ENCODE measurements around the gene NKAPL. TPM values are rescaled to one million over a fixed set of nuclear protein-coding genes. Genes with fewer than 3 reads are reported as not detected.
A peak's percentile ranks its signal among the peaks of the same experiment; 100 is the strongest.

The NKAPL gene
- polyA plus RNA-seq, 1 donor, result 0.90 TPM

GRCh38 chr6:28220257-28221133, 38.6 kb upstream of the NKAPL start:
- no peak overlapping the region for H3K27ac ChIP-seq (ENCODE audit: low read length)
- no peaks in the 10 kb centered on the region for H3K4me1 ChIP-seq (ENCODE audit: control insufficient read depth, insufficient read depth, low read length)
- WGBS (ENCODE audit: insufficient coverage, low lambda C conversion rate), result 39% methylated on average over 2 of the region's 6 CpGs
- H3K4me3 ChIP-seq (ENCODE audit: low read length), result no peak overlapping the region
- H3K36me3 ChIP-seq (ENCODE audit: control insufficient read depth, insufficient read depth, low read length), result no peaks in the 10 kb centered on the region
- no peak for DNase-seq
- H3K9me3 ChIP-seq (ENCODE audit: control insufficient read depth, low read depth, low read length), result no peaks in the 10 kb centered on the region
- H3K27me3 ChIP-seq (ENCODE audit: control insufficient read depth, insufficient read depth, low read length), result peaks cover 36% of the 10 kb centered on the region

- Histone ChIP-seq H3K36me3 (ENCODE audit: control insufficient read depth, insufficient read depth, low read length) (peaks cover 23% of the 10 kb centered on the region), H3K27me3 (ENCODE audit: control insufficient read depth, insufficient read depth, low read length) (peaks cover 20% of the 10 kb centered on the region), H3K9me3 (ENCODE audit: control insufficient read depth, low read depth, low read length) (no peaks in the 10 kb centered on the region), H3K27ac (ENCODE audit: low read length) (peak overlapping the region; percentile 60), H3K4me3 (ENCODE audit: low read length) (peak overlapping the region; percentile 74), H3K4me1 (ENCODE audit: control insufficient read depth, insufficient read depth, low read length) (no peaks in the 10 kb centered on the region)
- 45% methylated on average over 3 of the region's 9 CpGs for WGBS (ENCODE audit: insufficient coverage, low lambda C conversion rate)
- DNase-seq, result no peak
These were observed 34.7 kb upstream of the NKAPL start for GRCh38 chr6:28224131-28225055.

- H3K27ac ChIP-seq (ENCODE audit: low read length), result peak within 1 kb of the TSS; percentile 60
- no peaks in the 10 kb centered on the region for H3K9me3 ChIP-seq (ENCODE audit: control insufficient read depth, low read depth, low read length)
- WGBS (ENCODE audit: insufficient coverage, low lambda C conversion rate), result 0% methylated on average over 1 of the region's 45 CpGs
- peak; percentile 73 to 84 for DNase-seq
- H3K36me3 ChIP-seq (ENCODE audit: control insufficient read depth, insufficient read depth, low read length), result peaks cover 23% of the 10 kb centered on the region
- H3K4me3 ChIP-seq (ENCODE audit: low read length), result peak within 1 kb of the TSS; percentile 74
- H3K27me3 ChIP-seq (ENCODE audit: control insufficient read depth, insufficient read depth, low read length), result peaks cover 14% of the 10 kb centered on the region
- no peaks in the 10 kb centered on the region for H3K4me1 ChIP-seq (ENCODE audit: control insufficient read depth, insufficient read depth, low read length)
These were observed 33.9 kb upstream of the NKAPL start, which contains the start of gene ZSCAN9 for GRCh38 chr6:28225056-28225834. Gene ZSCAN9, plus strand, starts transcription at chr6:28225275. Its CDS starts 1,810 bp downstream, at chr6:28227085.

- Histone ChIP-seq H3K36me3 (ENCODE audit: control insufficient read depth, insufficient read depth, low read length) (peaks cover 30% of the 10 kb centered on the region), H3K9me3 (ENCODE audit: control insufficient read depth, low read depth, low read length) (no peaks in the 10 kb centered on the region), H3K27ac (ENCODE audit: low read length) (no peak overlapping the region), H3K27me3 (ENCODE audit: control insufficient read depth, insufficient read depth, low read length) (peaks cover 6% of the 10 kb centered on the region), H3K4me1 (ENCODE audit: control insufficient read depth, insufficient read depth, low read length) (no peaks in the 10 kb centered on the region), H3K4me3 (ENCODE audit: low read length) (no peak overlapping the region)
- DNase-seq, result no peak
- WGBS (ENCODE audit: insufficient coverage, low lambda C conversion rate), result 86% methylated on average over 1 of the region's 2 CpGs
These were observed 32.6 kb upstream of the NKAPL start for GRCh38 chr6:28226460-28226859.

GRCh38 chr6:28232785-28233184, 26.3 kb upstream of the NKAPL start:
- 100% methylated on average over 1 of the region's 11 CpGs for WGBS (ENCODE audit: insufficient coverage, low lambda C conversion rate)
- no peak for DNase-seq
- Histone ChIP-seq H3K9me3 (ENCODE audit: control insufficient read depth, low read depth, low read length) (no peaks in the 10 kb centered on the region), H3K27me3 (ENCODE audit: control insufficient read depth, insufficient read depth, low read length) (no peaks in the 10 kb centered on the region), H3K4me1 (ENCODE audit: control insufficient read depth, insufficient read depth, low read length) (no peaks in the 10 kb centered on the region), H3K36me3 (ENCODE audit: control insufficient read depth, insufficient read depth, low read length) (peaks cover 45% of the 10 kb centered on the region), H3K4me3 (ENCODE audit: low read length) (no peak overlapping the region), H3K27ac (ENCODE audit: low read length) (no peak overlapping the region)

GRCh38 chr6:28235912-28236452, 23.1 kb upstream of the NKAPL start:
- Histone ChIP-seq H3K4me3 (ENCODE audit: low read length) (no peak overlapping the region), H3K36me3 (ENCODE audit: control insufficient read depth, insufficient read depth, low read length) (peaks cover 23% of the 10 kb centered on the region)
- no CpG with 5 or more reads among the region's 3 CpGs for WGBS (ENCODE audit: insufficient coverage, low lambda C conversion rate)

GRCh38 chr6:28239636-28240035, 19.5 kb upstream of the NKAPL start:
- Histone ChIP-seq H3K4me3 (ENCODE audit: low read length) (no peak overlapping the region), H3K27me3 (ENCODE audit: control insufficient read depth, insufficient read depth, low read length) (no peaks in the 10 kb centered on the region), H3K9me3 (ENCODE audit: control insufficient read depth, low read depth, low read length) (no peaks in the 10 kb centered on the region), H3K4me1 (ENCODE audit: control insufficient read depth, insufficient read depth, low read length) (no peaks in the 10 kb centered on the region), H3K36me3 (ENCODE audit: control insufficient read depth, insufficient read depth, low read length) (peaks cover 6% of the 10 kb centered on the region), H3K27ac (ENCODE audit: low read length) (no peak overlapping the region)
- WGBS (ENCODE audit: insufficient coverage, low lambda C conversion rate), result no CpG with 5 or more reads among the region's 1 CpG
- DNase-seq, result no peak

More at GRCh38 chr6:28235912-28236452, 23.1 kb upstream of the NKAPL start:
- no peaks in the 10 kb centered on the region for H3K27me3 ChIP-seq (ENCODE audit: control insufficient read depth, insufficient read depth, low read length)
- no peak for DNase-seq
- no peaks in the 10 kb centered on the region for H3K4me1 ChIP-seq (ENCODE audit: control insufficient read depth, insufficient read depth, low read length)
- no peaks in the 10 kb centered on the region for H3K9me3 ChIP-seq (ENCODE audit: control insufficient read depth, low read depth, low read length)
- no peak overlapping the region for H3K27ac ChIP-seq (ENCODE audit: low read length)

GRCh38 chr6:28240471-28240870, 18.6 kb upstream of the NKAPL start:
- no CpG with 5 or more reads among the region's 1 CpG for WGBS (ENCODE audit: insufficient coverage, low lambda C conversion rate)
- no peaks in the 10 kb centered on the region for H3K4me1 ChIP-seq (ENCODE audit: control insufficient read depth, insufficient read depth, low read length)
- H3K27me3 ChIP-seq (ENCODE audit: control insufficient read depth, insufficient read depth, low read length), result no peaks in the 10 kb centered on the region
- H3K4me3 ChIP-seq (ENCODE audit: low read length), result no peak overlapping the region
- no peak overlapping the region for H3K27ac ChIP-seq (ENCODE audit: low read length)
- no peaks in the 10 kb centered on the region for H3K9me3 ChIP-seq (ENCODE audit: control insufficient read depth, low read depth, low read length)
- H3K36me3 ChIP-seq (ENCODE audit: control insufficient read depth, insufficient read depth, low read length), result peaks cover 14% of the 10 kb centered on the region
- DNase-seq, result no peak

- DNase-seq, result no peak
- WGBS (ENCODE audit: insufficient coverage, low lambda C conversion rate), result no CpG with 5 or more reads among the region's 3 CpGs
- Histone ChIP-seq H3K4me3 (ENCODE audit: low read length) (no peak overlapping the region), H3K9me3 (ENCODE audit: control insufficient read depth, low read depth, low read length) (no peaks in the 10 kb centered on the region), H3K27me3 (ENCODE audit: control insufficient read depth, insufficient read depth, low read length) (no peaks in the 10 kb centered on the region), H3K27ac (ENCODE audit: low read length) (no peak overlapping the region), H3K4me1 (ENCODE audit: control insufficient read depth, insufficient read depth, low read length) (no peaks in the 10 kb centered on the region), H3K36me3 (ENCODE audit: control insufficient read depth, insufficient read depth, low read length) (peaks cover 39% of the 10 kb centered on the region)
These were observed 15.2 kb upstream of the NKAPL start for GRCh38 chr6:28243946-28244345.
